Germinal center (tissue), 1 donor: ENCODE measurements around the gene ATM.
"Not testable (repeated sequence)": the region's sequence is repeated elsewhere in the genome, so short reads cannot be mapped to it uniquely, and the experiment has no call there.

Source experiments
- DNase-seq: peaks from one replicate; pipeline ENCODE4 v3.0.0; 2012; ENCODE audit warnings: mixed read lengths, low spot score

Gene ATM

GRCh38 chr11:108373505-108373904, 150.6 kb downstream of the ATM start:
- DNase-seq: not testable (repeated sequence)

- DNase-seq: no peak
Measured at GRCh38 chr11:108388576-108388975, 165.7 kb downstream of the ATM start.

- no peak for DNase-seq
Measured at GRCh38 chr11:108392353-108392752, 169.5 kb downstream of the ATM start.

DNA sequence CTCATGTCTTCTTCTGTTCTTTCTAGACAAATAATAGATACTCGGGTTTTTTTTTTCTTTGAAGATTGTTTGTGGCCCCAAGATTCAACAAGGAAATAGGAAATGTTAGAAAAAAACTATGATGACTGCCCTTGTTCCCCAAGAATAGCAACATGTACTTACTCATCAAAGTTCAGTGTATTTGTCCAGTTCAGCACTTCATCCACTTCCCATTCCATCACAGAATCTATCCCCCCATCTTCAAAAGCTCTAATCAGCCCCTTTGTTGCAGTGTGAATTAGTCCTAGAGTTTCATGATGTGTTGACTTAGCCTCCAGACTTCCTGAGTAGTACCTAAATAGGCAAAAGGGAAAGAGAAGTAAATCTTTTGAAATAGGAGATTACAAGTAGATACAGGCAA, 170.2 kb downstream of the ATM start:
- DNase-seq: no peak

- DNase-seq: no peak
Measured at GRCh38 chr11:108394744-108395284, 171.9 kb downstream of the ATM start.

- not testable (repeated sequence) for DNase-seq
Measured at GRCh38 chr11:108396672-108397071, 173.8 kb downstream of the ATM start.

- no peak for DNase-seq
Measured at GRCh38 chr11:108398439-108398838, 175.6 kb downstream of the ATM start.

DNA sequence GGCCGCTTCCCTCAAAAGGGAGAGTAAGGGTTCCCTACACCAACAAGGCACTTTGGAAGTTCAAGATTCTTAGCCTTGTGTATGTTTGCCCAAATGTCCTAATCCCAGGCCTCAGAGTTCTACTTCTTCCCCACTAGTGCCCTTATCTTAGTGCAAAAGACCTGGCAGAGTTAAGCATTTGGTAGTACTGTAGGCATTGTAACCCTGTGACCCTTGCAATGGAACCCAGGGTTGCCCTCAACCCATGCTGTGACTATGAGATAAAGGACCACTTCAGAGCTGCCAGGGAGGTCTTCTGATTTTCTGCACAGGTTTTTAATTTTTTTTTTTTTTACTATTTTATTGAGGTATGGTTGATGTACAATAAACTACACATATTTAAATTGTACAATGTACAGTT, 179.4 kb downstream of the ATM start:
- DNase-seq: no peak

DNA sequence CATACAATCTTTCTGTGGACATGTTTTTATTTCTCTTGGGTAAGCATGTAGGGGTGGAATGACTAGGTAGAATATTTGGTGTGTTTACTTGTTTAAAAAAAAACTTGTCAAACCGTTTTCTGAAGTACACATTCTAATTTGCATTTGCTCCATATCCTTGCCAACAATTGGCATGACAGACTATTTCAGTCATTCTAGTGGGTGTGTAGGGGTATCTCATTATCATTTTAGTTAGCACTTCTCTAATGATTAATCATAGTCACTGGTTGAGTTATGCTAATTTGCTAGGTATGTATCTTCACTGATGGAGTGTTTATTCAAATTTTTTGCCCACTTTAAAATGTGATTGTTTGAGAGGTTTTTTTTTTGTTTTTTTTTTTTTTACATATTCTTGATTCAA, 180.2 kb downstream of the ATM start:
- DNase-seq: no peak

GRCh38 chr11:108405706-108406105, 182.8 kb downstream of the ATM start:
- no peak for DNase-seq

- DNase-seq: no peak
Measured at GRCh38 chr11:108414958-108415357, 192.1 kb downstream of the ATM start.

- not testable (repeated sequence) for DNase-seq
Measured at GRCh38 chr11:108417551-108417950, 194.7 kb downstream of the ATM start.
